ENCODE measurements around the gene BZW1.

The BZW1 gene

DNA sequence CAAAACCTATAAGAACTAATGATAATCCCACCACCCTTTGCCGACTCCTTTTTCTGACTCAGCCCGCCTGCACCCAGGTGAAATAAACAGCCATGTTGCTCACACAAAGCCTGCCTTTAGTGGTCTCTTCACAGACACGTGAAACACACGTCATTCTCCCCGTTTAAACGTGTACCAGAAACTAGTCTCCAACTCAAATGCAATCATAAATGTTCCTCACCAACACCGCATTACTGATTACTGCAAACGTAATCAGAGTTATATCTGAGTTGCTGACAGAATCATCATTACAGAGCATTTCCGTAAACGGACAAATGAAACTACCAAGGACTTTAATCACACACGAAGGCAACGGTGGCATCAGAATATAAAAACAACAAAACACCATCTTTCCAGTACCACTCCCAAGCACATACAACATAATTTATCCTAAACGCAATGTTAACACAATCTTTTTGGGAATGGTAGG is 50.9 kb downstream of the BZW1 start:
- Histone ChIP-seq H3K4me3 (ENCODE audit: low read depth, low read length) (peak overlapping the region; percentile 95), H3K4me1 (ENCODE audit: control insufficient read depth, insufficient read depth, low read length) (0 out of 2 replicates have a peak, but pooled peaks cover 10% of the 10 kb centered on the region), H3K27ac (ENCODE audit: extremely low read depth, low read depth, low read length) (peak overlapping the region; percentile 97; the same call in 1 of the 2 replicates), H3K36me3 (ENCODE audit: control insufficient read depth in 2 of 2, insufficient read depth in 1 of 2, low read length in 2 of 2) (peaks cover 23 to 47% of the 10 kb centered on the region in 2 experiments), H3K9me3 (ENCODE audit: control insufficient read depth, insufficient read depth, low read depth, low read length) (no peaks in the 10 kb centered on the region)
- CTCF ChIA-PET = no interaction called here
- POLR2A ChIA-PET = interaction anchor here (0.7 kb wide), 2 partner anchors 111 to 270 kb away, joined by 3 read pairs; no protein-coding TSS in a partner anchor
- TF ChIP-seq, protein P1, sequence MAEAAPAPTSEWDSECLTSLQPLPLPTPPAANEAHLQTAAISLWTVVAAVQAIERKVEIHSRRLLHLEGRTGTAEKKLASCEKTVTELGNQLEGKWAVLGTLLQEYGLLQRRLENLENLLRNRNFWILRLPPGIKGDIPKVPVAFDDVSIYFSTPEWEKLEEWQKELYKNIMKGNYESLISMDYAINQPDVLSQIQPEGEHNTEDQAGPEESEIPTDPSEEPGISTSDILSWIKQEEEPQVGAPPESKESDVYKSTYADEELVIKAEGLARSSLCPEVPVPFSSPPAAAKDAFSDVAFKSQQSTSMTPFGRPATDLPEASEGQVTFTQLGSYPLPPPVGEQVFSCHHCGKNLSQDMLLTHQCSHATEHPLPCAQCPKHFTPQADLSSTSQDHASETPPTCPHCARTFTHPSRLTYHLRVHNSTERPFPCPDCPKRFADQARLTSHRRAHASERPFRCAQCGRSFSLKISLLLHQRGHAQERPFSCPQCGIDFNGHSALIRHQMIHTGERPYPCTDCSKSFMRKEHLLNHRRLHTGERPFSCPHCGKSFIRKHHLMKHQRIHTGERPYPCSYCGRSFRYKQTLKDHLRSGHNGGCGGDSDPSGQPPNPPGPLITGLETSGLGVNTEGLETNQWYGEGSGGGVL (tag by site-specific recombination; IDR thresholded peaks at IDR 0.05) = no peak
- TF ChIP-seq ZNF366 (tag by site-specific recombination; conservative IDR thresholded peaks at IDR 0.05) (0 out of 2 replicates have a peak, but pooled peaks have one; percentile 14), ZNF791 (tag by site-specific recombination; IDR thresholded peaks at IDR 0.05) (no peak), ZNF501 (tag by site-specific recombination; IDR thresholded peaks at IDR 0.05) (no peak), PRDM6 (tag by site-specific recombination; IDR thresholded peaks at IDR 0.05) (peak; percentile 83), ZNF654 (tag by site-specific recombination; IDR thresholded peaks at IDR 0.05; ENCODE audit: low read depth) (no peak), ZNF660 (tag by site-specific recombination; IDR thresholded peaks at IDR 0.05) (0 out of 2 replicates have a peak, but pooled peaks have one; percentile 12), SP7 (tag by site-specific recombination; IDR thresholded peaks at IDR 0.05) (0 out of 2 replicates have a peak, but pooled peaks have one; percentile 14), ZNF555 (tag by site-specific recombination; conservative IDR thresholded peaks at IDR 0.05) (no peak), KLF16 (tag by site-specific recombination; IDR thresholded peaks at IDR 0.05) (0 out of 2 replicates have a peak, but pooled peaks have one; percentile 14), FEZF1 (tag by site-specific recombination; IDR thresholded peaks at IDR 0.05) (0 out of 2 replicates have a peak, but pooled peaks have one; percentile 26), IKZF3 (tag by site-specific recombination; IDR thresholded peaks at IDR 0.05) (no peak), ZBTB10 (tag by site-specific recombination; IDR thresholded peaks at IDR 0.05) (no peak), ZNF433 (tag by site-specific recombination; IDR thresholded peaks at IDR 0.05; ENCODE audit: low read depth) (no peak), ZNF530 (tag by site-specific recombination; IDR thresholded peaks at IDR 0.05; ENCODE audit: low read depth) (no peak), GLI4 (tag by site-specific recombination; IDR thresholded peaks at IDR 0.05) (no peak)
- TF ChIP-seq, protein P2, sequence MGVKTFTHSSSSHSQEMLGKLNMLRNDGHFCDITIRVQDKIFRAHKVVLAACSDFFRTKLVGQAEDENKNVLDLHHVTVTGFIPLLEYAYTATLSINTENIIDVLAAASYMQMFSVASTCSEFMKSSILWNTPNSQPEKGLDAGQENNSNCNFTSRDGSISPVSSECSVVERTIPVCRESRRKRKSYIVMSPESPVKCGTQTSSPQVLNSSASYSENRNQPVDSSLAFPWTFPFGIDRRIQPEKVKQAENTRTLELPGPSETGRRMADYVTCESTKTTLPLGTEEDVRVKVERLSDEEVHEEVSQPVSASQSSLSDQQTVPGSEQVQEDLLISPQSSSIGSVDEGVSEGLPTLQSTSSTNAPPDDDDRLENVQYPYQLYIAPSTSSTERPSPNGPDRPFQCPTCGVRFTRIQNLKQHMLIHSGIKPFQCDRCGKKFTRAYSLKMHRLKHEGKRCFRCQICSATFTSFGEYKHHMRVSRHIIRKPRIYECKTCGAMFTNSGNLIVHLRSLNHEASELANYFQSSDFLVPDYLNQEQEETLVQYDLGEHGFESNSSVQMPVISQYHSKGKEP (tag by site-specific recombination; IDR thresholded peaks at IDR 0.05) = peak; percentile 35; the same call in 1 of the 2 replicates
- TF ChIP-seq, protein P3, sequence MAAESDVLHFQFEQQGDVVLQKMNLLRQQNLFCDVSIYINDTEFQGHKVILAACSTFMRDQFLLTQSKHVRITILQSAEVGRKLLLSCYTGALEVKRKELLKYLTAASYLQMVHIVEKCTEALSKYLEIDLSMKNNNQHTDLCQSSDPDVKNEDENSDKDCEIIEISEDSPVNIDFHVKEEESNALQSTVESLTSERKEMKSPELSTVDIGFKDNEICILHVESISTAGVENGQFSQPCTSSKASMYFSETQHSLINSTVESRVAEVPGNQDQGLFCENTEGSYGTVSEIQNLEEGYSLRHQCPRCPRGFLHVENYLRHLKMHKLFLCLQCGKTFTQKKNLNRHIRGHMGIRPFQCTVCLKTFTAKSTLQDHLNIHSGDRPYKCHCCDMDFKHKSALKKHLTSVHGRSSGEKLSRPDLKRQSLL (tag by site-specific recombination; IDR thresholded peaks at IDR 0.05) = no peak
- TF ChIP-seq, protein P4, sequence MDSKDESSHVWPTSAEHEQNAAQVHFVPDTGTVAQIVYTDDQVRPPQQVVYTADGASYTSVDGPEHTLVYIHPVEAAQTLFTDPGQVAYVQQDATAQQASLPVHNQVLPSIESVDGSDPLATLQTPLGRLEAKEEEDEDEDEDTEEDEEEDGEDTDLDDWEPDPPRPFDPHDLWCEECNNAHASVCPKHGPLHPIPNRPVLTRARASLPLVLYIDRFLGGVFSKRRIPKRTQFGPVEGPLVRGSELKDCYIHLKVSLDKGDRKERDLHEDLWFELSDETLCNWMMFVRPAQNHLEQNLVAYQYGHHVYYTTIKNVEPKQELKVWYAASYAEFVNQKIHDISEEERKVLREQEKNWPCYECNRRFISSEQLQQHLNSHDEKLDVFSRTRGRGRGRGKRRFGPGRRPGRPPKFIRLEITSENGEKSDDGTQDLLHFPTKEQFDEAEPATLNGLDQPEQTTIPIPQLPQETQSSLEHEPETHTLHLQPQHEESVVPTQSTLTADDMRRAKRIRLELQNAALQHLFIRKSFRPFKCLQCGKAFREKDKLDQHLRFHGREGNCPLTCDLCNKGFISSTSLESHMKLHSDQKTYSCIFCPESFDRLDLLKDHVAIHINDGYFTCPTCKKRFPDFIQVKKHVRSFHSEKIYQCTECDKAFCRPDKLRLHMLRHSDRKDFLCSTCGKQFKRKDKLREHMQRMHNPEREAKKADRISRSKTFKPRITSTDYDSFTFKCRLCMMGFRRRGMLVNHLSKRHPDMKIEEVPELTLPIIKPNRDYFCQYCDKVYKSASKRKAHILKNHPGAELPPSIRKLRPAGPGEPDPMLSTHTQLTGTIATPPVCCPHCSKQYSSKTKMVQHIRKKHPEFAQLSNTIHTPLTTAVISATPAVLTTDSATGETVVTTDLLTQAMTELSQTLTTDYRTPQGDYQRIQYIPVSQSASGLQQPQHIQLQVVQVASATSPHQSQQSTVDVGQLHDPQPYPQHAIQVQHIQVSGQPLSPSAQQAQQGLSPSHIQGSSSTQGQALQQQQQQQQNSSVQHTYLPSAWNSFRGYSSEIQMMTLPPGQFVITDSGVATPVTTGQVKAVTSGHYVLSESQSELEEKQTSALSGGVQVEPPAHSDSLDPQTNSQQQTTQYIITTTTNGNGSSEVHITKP (tag by site-specific recombination; IDR thresholded peaks at IDR 0.05) = peak; percentile 14; the same call in 1 of the 2 replicates
- TF ChIP-seq, protein P5, sequence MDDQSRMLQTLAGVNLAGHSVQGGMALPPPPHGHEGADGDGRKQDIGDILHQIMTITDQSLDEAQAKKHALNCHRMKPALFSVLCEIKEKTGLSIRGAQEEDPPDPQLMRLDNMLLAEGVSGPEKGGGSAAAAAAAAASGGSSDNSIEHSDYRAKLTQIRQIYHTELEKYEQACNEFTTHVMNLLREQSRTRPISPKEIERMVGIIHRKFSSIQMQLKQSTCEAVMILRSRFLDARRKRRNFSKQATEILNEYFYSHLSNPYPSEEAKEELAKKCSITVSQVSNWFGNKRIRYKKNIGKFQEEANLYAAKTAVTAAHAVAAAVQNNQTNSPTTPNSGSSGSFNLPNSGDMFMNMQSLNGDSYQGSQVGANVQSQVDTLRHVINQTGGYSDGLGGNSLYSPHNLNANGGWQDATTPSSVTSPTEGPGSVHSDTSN (CRISPR knock-in tag; IDR thresholded peaks at IDR 0.05) = no peak
- TF ChIP-seq, protein P6, sequence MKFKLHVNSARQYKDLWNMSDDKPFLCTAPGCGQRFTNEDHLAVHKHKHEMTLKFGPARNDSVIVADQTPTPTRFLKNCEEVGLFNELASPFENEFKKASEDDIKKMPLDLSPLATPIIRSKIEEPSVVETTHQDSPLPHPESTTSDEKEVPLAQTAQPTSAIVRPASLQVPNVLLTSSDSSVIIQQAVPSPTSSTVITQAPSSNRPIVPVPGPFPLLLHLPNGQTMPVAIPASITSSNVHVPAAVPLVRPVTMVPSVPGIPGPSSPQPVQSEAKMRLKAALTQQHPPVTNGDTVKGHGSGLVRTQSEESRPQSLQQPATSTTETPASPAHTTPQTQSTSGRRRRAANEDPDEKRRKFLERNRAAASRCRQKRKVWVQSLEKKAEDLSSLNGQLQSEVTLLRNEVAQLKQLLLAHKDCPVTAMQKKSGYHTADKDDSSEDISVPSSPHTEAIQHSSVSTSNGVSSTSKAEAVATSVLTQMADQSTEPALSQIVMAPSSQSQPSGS (tag by site-specific recombination; IDR thresholded peaks at IDR 0.05; ENCODE audit: low read depth) = peak; percentile 86

All from HEK293 (cell line).